Measurements from ENCODE around the gene ARFGEF3. TPM values are rescaled to one million over a fixed set of nuclear protein-coding genes. Genes with fewer than 3 reads are reported as not detected.

The ARFGEF3 gene
- total RNA-seq, 1 donor from 2014 or later, result 1.9 TPM

DNA sequence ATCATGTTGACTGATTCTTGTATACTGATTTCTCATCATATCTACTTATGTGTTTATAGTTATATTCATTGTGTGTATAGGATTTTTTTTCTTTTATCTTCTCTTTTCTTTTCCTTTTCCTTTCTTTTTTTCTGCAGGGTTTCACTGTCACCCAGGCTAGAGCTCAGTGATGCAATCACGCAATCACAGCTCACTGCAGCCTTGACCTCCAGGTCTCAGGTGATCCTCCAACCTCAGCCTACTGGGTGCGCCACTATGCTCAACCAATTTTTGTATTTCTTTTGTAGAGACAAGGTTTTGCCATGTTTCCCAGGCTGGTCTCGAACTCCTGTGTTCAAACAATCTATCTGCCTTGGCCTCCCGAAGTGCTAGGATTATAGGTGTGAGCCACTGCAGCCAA, 58.2 kb downstream of the ARFGEF3 start:
- Histone ChIP-seq H3K36me3 (ENCODE audit: insufficient read depth, low read length) (no peaks in the 10 kb centered on the region), H3K4me3 (ENCODE audit: insufficient read depth, low read depth, low read length) (no peak overlapping the region), H3K79me2 (ENCODE audit: insufficient read depth, low read length) (no peaks in the 10 kb centered on the region), H3K27me3 (ENCODE audit: insufficient read depth, low read length) (no peaks in the 10 kb centered on the region), H4K20me1 (ENCODE audit: insufficient read depth, low read length) (no peaks in the 10 kb centered on the region), H2AFZ (ENCODE audit: low read depth, low read length) (no peak overlapping the region), H3K9me3 (ENCODE audit: insufficient read depth, low read depth, low read length) (no peaks in the 10 kb centered on the region), H3K9ac (ENCODE audit: low read length) (no peak overlapping the region), H3K27ac (ENCODE audit: low read depth, low read length) (no peak overlapping the region), H3K4me1 (ENCODE audit: insufficient read depth, low read length) (no peaks in the 10 kb centered on the region), H3K4me2 (ENCODE audit: low read length) (no peak overlapping the region)
- no peaks in the 10 kb centered on the region for H3K4me1 Mint-ChIP-seq (ENCODE audit: low read depth, unreplicated experiment)
- no peaks in the 10 kb centered on the region for H3K27me3 Mint-ChIP-seq (ENCODE audit: low read depth, unreplicated experiment)
- DNase-seq (ENCODE audit: low read depth), result no peak
- H3K9me3 Mint-ChIP-seq (ENCODE audit: unreplicated experiment), result no peaks in the 10 kb centered on the region
- H3K36me3 Mint-ChIP-seq (ENCODE audit: low read depth, unreplicated experiment), result no peaks in the 10 kb centered on the region
- no peak for TF ChIP-seq CTCF (IDR thresholded peaks at IDR 0.05; ENCODE audit: insufficient read depth, low read depth, low read length)
- no peak for TF ChIP-seq EZH2 (IDR thresholded peaks at IDR 0.05; ENCODE audit: insufficient read depth, low read length)
- no peak overlapping the region for H3K27ac Mint-ChIP-seq (ENCODE audit: unreplicated experiment)
- no peak for FAIRE-seq
- H3K4me3 Mint-ChIP-seq (ENCODE audit: unreplicated experiment), result no peak overlapping the region

DNA sequence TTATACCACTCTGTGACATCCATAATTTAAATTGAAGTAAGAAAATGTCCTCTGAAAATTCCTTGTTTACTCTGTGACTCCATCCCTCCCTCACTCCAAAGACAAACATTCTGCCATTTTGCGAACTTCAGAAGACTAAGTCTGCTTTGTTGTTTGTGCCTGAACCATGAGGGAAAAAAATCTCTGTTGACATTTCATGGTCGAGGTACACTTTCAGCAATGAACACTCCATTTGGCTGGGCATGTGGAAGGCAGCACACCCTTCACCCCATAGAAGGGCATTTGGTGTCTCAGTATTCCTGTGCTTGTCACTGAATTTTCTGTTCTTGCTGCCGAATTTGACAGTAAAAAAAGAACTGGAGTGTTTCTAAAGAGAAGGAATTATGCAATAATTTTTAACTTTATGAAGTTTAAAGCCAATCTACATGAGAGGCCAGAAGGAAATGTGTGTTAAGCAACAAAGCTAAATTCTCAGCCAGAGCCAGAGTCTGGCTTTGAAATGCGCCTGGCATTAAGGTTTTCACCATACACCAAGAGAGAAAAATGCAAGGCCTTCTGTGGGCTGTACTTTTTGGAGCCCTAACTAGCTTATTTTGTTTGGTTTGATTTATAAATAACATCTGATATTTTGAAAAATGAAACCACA, 61.3 kb downstream of the ARFGEF3 start:
- Histone ChIP-seq H3K9me3 (ENCODE audit: insufficient read depth, low read depth, low read length) (no peaks in the 10 kb centered on the region), H3K9ac (ENCODE audit: low read length) (no peak overlapping the region), H3K4me1 (ENCODE audit: insufficient read depth, low read length) (no peaks in the 10 kb centered on the region), H3K4me2 (ENCODE audit: low read length) (no peak overlapping the region), H3K27ac (ENCODE audit: low read depth, low read length) (no peak overlapping the region), H3K79me2 (ENCODE audit: insufficient read depth, low read length) (no peaks in the 10 kb centered on the region), H3K27me3 (ENCODE audit: insufficient read depth, low read length) (no peaks in the 10 kb centered on the region), H3K4me3 (ENCODE audit: insufficient read depth, low read depth, low read length) (no peak overlapping the region), H4K20me1 (ENCODE audit: insufficient read depth, low read length) (no peaks in the 10 kb centered on the region), H3K36me3 (ENCODE audit: insufficient read depth, low read length) (no peaks in the 10 kb centered on the region), H2AFZ (ENCODE audit: low read depth, low read length) (no peak overlapping the region)
- no peak for FAIRE-seq
- Mint-ChIP-seq H3K27ac (ENCODE audit: unreplicated experiment) (no peak overlapping the region), H3K4me1 (ENCODE audit: low read depth, unreplicated experiment) (no peaks in the 10 kb centered on the region), H3K36me3 (ENCODE audit: low read depth, unreplicated experiment) (no peaks in the 10 kb centered on the region), H3K4me3 (ENCODE audit: unreplicated experiment) (no peak overlapping the region), H3K9me3 (ENCODE audit: unreplicated experiment) (no peaks in the 10 kb centered on the region), H3K27me3 (ENCODE audit: low read depth, unreplicated experiment) (no peaks in the 10 kb centered on the region)
- TF ChIP-seq EZH2 (IDR thresholded peaks at IDR 0.05; ENCODE audit: insufficient read depth, low read length) (no peak), CTCF (IDR thresholded peaks at IDR 0.05; ENCODE audit: insufficient read depth, low read depth, low read length) (no peak)
- DNase-seq (ENCODE audit: low read depth), result no peak

GRCh38 chr6:138225953-138226352, 64.2 kb downstream of the ARFGEF3 start:
- Histone ChIP-seq H3K4me1 (ENCODE audit: insufficient read depth, low read length) (no peaks in the 10 kb centered on the region), H3K9me3 (ENCODE audit: insufficient read depth, low read depth, low read length) (no peaks in the 10 kb centered on the region), H3K4me2 (ENCODE audit: low read length) (no peak overlapping the region), H3K36me3 (ENCODE audit: insufficient read depth, low read length) (no peaks in the 10 kb centered on the region), H3K27ac (ENCODE audit: low read depth, low read length) (no peak overlapping the region), H2AFZ (ENCODE audit: low read depth, low read length) (no peak overlapping the region), H3K9ac (ENCODE audit: low read length) (no peak overlapping the region), H4K20me1 (ENCODE audit: insufficient read depth, low read length) (no peaks in the 10 kb centered on the region), H3K79me2 (ENCODE audit: insufficient read depth, low read length) (no peaks in the 10 kb centered on the region), H3K27me3 (ENCODE audit: insufficient read depth, low read length) (no peaks in the 10 kb centered on the region), H3K4me3 (ENCODE audit: insufficient read depth, low read depth, low read length) (no peak overlapping the region)
- Mint-ChIP-seq H3K27me3 (ENCODE audit: low read depth, unreplicated experiment) (no peaks in the 10 kb centered on the region), H3K4me1 (ENCODE audit: low read depth, unreplicated experiment) (no peaks in the 10 kb centered on the region), H3K36me3 (ENCODE audit: low read depth, unreplicated experiment) (no peaks in the 10 kb centered on the region), H3K27ac (ENCODE audit: unreplicated experiment) (no peak overlapping the region), H3K9me3 (ENCODE audit: unreplicated experiment) (no peaks in the 10 kb centered on the region), H3K4me3 (ENCODE audit: unreplicated experiment) (no peak overlapping the region)
- DNase-seq (ENCODE audit: low read depth) (no peak), FAIRE-seq (no peak)
- TF ChIP-seq EZH2 (IDR thresholded peaks at IDR 0.05; ENCODE audit: insufficient read depth, low read length) (no peak), CTCF (IDR thresholded peaks at IDR 0.05; ENCODE audit: insufficient read depth, low read depth, low read length) (no peak)

Measured in astrocyte (in vitro differentiated cells and primary cell).